HG03139 (cell line): ENCODE results near the gene SOWAHC.
"Not testable (repeated sequence)": the region's sequence is repeated elsewhere in the genome, so short reads cannot be mapped to it uniquely, and the experiment has no call there.

ENCODE experiments used
- ATAC-seq: cut with Tn5 transposase; IDR thresholded peaks from one replicate; pipeline ENCODE4 v1.9.1; 2021; ENCODE audit not compliant: unreplicated experiment

Gene SOWAHC, protein sequence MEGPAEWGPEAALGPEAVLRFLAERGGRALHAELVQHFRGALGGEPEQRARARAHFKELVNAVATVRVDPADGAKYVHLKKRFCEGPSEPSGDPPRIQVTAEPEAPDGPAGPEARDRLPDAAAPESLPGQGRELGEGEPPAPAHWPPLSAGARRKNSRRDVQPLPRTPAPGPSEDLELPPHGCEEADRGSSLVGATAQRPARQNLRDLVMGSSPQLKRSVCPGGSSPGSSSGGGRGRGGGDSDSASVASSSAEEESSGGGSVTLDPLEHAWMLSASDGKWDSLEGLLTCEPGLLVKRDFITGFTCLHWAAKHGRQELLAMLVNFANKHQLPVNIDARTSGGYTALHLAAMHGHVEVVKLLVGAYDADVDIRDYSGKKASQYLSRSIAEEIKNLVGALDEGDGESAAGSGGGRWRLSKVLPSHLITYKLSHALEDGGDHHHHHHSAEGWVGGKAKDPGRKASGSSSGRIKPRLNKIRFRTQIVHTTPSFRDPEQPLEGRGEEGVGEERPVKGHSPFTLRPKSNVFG

DNA sequence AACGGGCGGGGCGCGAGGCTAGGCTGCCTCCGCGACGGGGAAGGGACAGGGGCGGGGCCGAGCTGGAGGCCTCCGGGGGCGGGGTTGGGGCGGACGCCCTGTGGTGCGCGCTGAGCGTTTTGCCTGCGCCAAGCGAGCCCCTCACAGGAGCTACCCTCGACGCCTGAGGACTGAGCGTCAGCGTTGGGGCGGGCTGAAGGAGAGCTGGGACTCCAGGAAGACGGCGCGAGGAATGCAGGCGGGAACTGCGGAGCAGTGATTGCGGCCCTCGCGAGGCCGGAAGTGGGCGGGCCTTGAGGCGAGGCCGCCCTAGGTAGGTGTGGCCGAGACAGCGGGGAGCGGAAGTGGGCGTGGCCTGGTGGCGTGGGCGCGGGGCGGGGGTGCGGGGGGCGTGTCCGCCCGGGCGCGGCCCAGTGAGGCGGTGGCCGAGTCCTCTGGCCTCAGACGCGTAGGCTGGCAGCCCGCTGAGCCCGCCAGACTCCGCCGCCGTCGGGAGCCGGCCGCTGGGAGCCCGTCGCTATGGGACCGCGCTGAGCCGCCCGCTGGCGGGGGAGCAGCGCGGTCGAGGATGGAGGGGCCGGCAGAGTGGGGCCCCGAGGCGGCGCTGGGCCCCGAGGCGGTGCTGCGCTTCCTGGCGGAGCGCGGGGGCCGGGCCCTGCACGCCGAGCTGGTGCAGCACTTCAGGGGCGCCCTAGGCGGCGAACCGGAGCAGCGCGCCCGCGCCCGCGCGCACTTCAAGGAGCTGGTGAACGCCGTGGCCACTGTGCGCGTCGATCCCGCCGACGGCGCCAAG, at the start of gene SOWAHC, which contains the start of gene SEPTIN10:
Gene SOWAHC (plus strand): TSS at position 443 of the 793 bp plus-strand sequence. CDS start 126 bp downstream, at position 569.
Gene SEPTIN10 (minus strand): TSS at position 45 of the 793 bp plus-strand sequence. CDS start 139 bp downstream, outside the sequence.
- peak; percentile 78 for ATAC-seq

DNA sequence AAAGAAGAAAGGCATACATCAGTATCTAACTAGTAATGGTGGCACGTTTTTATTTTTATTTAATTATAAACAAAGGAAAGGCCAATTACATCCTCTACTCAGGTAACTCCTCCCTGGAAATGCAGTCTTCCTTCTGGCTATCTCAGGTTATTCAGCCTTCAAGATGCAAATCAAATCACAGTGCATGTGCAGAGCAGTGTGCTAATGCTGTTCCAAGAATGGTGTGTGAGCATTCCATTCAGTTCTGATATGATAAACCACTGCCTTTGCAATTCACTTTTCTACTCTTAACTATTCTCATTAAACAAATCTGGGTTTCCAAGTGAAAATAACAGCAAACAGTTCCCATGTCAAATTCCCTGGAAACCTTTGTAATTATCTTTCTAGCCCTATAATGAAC, 38.8 kb upstream of the SOWAHC start:
- ATAC-seq, result no peak

DNA sequence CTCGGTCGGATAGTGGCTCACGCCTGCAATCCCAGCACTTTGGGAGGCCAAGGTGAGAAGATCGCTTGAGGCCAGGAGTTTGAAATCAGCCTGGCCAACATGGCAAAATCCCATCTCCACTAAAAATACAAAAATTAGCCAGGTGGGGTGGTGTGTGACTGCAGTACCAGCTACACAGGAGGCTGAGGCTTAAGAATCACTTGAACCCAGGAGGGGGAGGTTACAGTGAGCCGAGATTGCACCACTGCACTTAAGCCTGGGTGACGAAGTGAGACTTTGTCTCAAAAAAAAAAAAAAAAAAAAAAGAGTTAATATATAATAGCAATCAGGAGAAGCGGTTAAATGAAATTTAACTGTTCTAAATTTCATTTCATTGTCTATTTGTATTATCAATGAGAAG, 36.5 kb upstream of the SOWAHC start:
- ATAC-seq, result not testable (repeated sequence)

DNA sequence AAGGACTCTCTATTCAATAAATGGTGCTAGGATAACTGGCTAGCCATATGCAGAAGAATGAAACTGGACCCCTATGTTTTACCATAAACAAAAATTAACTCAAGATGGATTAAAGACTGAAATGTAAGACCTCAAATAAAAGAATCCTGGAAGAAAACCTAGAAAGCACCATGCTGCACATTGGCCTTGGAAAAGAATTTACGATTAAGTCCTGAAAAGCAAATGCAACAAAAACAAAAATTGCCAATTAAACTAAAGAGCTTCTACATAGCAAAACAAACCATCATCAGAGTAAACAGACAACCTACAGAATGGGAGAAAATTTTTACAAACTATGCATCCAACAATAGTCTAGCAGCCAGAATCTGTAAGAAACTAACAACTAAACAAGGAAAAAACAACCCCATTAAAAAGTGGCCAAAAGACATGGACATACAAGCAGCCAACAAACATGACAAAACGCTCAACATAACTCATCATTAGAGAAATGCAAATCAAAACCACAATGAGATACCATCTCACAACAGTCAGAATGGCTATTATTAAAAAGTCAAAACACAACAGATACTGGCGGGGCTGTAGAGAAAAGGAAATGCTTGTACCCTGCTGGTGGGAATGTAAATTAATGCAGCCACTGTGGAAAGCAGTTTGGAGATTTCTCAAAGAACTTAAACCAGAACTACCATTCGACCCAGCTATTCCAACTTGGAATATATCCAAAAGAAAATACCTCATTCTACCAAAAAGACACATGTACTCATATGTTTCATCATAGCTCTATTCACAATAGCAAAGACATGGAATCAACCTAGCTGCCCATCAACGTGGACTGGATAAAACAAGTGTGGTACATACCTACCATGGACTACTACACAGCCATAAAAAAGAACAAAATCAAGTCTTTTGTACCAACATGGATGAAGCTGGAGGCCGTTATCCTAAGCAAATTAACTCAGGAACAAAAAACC, 31.0 kb upstream of the SOWAHC start:
- ATAC-seq, result no peak

DNA sequence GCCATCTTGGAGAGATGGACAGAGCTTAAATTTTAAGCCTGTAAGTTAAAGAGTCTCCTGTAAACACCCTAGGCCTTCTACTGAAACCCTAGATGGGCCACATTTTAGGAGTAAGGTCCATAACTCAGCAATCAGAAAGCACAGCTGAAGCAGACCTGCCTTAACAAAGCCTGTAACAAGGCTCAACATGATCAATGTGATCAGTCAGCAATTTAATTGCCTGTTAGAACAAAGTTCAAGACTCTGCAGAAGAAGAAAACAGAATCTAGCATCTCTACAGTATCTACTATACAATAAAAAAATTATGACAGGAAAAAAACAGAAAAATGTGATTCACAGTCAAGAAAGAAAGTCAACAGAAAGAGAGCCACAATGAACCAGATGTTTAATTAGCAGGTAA, 27.5 kb upstream of the SOWAHC start:
- no peak for ATAC-seq

DNA sequence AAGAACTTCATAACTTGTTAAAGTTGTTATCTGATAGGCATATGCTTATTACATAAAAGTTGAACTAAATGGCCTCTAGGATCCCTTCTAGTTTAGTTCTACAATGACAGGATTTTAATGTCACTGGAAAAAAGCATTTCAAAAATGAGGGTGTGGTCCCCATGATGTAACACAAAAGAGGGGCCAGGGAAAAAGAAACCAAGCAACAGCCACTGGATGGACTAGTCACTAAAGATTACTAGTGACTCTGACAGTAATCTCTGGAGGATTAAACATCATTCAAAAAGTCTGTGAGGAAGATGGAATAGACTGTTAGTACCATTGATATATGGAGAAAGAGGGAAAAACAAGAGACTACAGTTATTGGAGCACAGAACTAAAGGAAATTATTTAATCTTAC, 23.0 kb upstream of the SOWAHC start:
- no peak for ATAC-seq

DNA sequence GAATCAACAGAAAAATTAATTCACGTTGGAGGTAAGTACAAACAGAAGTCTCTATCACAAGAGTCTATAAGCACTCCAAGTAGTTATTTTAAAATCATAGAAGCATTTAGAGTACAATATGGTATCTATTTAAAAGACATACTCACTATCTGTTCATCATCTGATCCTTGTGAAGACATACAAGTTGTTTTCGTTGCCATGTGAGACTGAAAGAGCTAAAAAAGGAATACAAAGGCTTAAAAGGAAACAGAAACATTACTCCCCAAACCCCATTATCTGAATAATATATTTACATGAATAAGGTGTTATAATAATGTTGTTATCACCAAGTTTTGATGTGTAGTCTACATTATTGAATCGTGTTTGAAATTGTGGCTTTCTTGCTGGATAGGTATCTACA, 21.3 kb upstream of the SOWAHC start:
- ATAC-seq, result no peak

DNA sequence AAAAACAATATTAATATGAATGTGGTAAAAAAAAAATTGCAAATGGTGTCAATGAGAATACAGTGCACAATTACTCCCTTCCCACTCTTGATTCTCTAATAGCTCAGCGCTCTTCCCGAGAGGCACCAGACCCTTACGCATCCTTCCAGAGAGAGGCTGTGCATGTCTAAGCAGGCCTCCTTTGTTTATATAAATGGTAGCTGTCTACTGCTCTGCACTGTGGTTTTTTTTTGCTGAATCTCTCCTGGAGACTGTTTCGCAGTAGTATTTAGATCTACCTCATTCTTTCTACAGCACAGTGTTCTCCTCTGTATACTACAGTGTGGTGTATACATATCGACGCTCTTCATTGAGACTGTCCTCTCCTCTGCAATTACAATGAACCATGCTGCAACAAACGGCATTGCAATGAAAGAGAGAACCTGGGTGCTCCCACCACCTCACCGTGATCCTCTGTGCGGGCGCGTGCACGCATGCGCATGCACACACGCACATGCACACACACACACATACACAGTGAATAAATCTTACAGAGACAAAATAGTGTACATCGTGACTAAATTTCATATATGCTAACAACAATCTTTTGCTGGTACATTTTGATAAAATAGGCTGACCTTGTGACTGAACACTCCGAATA, 19.8 kb upstream of the SOWAHC start:
- no peak for ATAC-seq

DNA sequence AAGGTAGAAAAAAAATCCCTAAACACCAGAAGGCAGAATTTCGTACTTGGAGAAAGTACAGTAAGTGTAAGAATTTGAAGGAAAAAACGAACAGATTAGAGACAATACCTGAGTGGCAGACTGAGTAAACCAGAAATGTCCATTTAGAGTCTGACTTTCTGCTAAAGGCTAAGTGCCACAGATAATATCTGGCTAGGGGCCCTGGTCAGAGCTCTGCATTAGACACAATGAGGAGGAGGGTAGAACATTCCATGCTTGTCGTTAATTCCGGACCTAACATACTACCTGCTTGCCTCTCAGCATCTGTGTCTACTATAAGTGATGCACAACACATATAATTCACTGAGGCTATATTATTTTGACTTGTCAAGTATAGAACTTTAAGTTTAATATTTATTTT, 18.5 kb upstream of the SOWAHC start:
- no peak for ATAC-seq

DNA sequence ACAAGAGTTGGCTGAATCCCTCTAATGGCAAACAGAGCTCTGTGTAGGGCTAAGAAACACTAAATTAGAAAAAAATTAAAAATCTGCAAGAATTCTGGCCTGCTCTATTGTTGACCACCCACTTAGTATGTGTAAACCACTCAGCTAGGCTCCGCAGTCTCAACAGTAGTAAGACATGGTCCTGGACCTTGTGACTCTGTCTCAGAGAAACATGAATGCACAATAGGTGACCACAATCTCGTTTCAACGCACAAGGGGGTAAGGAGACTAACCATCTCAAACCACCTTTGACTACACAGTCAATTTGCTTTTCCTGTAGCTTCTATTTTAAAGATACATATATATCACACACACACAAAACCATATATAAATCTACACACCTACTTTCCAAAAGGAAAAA, 16.9 kb upstream of the SOWAHC start:
- no peak for ATAC-seq

DNA sequence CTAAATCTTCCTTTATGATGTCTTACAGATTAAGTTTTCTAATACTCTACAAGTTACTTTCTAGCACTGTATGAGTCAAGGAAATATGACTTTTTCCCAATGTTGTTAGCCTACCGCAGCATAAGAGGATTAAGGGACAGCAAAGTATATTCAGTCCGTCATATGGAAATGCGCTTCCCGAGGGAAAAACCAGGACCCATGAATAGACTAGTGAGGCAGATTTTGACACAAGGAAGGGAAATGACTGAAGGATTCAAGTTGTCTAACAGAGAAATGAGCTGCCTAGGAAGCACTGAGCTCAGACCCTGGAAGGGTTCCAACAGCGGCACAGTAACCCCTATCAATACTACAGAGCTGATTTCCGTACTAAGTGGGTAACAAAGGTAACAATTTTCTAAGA, 12.4 kb upstream of the SOWAHC start:
- ATAC-seq, result no peak

DNA sequence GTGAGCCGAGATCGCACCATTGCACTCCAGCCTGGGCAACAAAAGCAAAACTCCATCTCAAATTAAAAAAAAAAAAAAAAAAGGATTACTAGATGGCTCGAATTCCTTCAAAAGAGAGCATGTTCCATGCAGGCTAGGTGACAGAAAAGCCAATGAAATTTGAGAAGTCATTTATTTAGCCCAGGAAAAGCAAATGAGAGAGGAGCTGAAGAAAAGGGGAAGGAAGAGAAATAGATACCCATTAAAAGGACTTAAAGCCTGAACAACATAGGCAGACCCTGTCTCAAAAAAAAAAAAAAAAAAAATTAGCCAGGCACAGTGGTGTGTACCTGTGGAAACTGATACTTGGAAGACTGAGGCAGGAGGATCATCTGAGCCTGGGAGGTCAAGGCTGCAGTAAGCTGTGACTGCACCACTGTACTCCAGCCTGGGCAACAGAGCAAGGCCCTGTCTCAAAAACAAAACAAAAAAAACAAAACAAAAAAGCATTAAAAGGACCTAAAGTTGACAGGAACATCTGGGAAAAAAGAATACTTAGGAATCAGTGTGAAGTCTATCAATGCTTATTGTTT, 11.5 kb upstream of the SOWAHC start:
- ATAC-seq, result no peak

DNA sequence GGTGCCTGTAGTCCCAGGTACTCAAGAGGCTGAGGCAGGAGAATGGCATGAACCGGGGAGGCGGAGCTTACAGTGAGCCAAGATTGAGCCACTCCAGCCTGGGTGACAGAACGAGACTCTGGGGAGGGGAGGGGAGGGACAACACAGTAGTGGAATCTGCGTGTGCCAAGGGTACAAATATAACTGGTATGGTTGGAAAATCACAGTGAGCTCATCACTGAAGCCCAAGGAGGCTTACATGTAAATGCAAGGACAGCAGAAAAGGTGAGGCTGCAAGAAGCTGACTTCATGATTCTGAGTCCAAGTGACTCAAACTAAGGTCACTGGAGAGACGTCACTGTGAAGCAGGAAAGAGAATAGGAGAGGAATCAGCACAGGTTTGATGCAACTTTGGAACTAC, 9.6 kb upstream of the SOWAHC start:
- no peak for ATAC-seq

DNA sequence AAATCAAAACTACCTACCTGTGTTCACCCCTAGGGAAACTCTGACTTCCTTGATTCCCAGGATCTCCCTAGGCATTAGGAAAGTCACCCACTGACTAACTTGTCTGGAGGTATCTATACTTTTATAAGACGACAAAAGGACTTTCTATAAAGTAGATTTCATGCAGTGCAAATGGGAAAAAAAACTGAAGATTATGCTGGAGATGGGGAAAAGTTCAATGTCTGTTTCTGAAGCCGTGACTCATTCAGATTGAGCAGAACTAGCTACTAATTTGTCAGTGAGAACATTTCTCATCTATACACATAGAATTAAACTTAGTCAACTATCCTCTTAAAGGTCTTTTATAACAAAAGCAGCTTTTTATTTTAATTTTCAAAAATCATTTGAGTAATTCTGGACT, 6.4 kb upstream of the SOWAHC start:
- ATAC-seq, result no peak

DNA sequence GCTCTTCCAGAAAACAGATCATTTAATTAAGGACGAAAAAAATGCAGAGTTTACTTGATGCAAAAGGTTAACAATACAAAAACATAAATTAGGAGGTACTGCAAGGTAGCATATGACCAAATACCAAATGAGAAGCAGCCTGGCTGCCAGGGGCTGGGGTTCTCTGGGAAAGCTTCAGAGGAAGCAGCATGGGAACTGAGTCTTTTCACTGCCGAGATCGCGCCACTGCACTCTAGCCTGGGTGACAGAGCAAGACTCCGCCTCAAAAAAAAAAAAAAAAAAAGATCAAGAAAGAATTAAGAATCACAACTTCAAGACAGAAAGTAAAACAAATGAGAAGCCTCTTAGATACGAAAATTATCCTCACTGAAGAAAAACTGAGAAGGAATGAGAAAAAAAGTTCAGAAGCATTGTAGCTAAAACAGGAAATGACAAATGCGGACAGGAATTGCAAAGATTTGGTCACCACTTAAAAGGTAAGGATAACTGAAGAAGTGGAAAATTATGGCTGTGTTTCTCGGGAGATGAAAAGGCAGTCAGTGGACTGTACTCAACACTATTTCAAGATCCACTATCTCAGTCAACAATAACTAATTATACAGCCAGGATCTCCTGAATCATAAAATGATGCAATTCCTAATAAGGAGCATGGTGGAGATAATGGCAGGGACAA, 4.7 kb upstream of the SOWAHC start:
- ATAC-seq, result no peak

DNA sequence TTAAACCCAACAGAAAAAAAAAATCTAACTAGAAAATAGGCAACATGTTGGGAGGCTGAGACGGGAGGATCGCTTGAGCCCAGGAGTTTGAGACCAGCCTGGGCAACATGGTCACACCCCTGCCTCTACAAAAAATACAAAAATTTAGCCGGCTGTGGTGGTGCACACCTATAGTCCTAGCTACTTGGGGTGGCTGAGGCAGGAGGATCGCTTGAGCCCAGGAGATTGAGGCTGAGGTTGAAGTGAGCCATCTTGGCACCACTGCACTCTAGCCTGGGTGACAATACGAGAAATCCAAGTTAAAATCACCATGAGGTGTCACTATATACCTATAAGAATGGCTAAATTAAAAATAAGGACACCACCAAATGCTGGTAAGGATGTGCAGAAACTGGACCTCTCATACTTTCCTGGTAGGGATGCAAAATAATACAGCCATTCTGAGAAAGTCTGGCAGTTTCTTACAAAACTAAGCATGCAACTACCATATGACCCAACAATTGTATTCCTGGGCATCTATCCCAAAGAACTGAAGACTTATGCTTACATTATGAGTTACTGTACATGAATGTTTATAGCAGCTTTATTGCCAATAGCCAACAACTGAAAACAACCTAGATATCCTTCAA, 2.6 kb upstream of the SOWAHC start:
- ATAC-seq, result no peak

DNA sequence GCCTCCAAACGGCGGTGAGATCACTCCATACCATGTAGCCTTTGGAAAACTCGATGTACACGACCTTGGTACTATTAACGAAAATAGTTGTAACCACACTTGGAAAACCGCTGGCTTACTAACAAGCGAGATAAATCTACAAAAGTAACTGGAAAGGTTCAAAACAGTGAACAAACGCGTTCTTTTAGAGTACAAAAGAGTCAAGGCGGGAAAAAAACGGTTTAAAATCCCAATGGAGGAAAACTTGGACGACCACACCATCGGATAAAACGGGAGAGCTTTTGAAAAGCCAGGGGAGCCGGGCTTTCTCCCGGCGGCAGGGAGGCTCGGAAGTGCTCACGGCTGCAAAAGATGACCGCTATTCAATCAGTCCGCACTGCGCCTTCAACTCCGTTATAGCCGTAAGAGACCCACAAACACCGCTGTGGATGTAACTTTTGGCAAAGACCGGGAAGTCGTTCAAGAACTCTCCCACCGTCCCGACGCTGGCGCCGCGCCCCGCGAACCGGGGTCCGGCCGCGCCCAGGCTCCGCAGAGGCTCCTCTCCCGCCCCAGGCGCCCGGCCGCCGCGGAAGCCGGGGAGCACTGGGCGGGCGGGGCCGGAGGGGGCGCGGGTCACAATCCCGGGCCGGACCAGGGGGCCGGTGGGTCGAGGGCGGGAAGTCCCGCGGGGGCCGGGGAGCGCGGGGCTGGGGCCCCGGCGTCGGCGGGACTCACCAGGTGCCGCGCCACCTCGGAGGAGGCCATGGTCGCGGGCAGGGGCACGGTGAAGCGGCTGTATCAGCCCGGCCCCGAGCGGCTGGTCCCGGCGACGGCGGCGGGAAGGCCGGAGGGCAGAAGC, 863 bp upstream of the SOWAHC start:
- peak; percentile 26 for ATAC-seq
